SU-DHL-6 (cell line): Measurements from ENCODE around the gene DNAAF3.
A peak's percentile ranks its signal among the peaks of the same experiment; 100 is the strongest.

ENCODE experiments used
- H2AFZ ChIP-seq: fragments of 200-600 bp; sonication (generic); 2 replicates; pipeline ENCODE4 v1.6.1; 2014; ENCODE audit warnings: low read depth, mild to moderate bottlenecking, moderate library complexity, mixed read lengths, antibody characterized with exemption, low read length; ENCODE audit not compliant: severe bottlenecking
- H3F3A ChIP-seq: fragments of 200-600 bp; shearing (Covaris generic); 2 replicates; pipeline ENCODE4 v1.6.0; 2016; ENCODE audit warnings: antibody characterized with exemption, mild to moderate bottlenecking; ENCODE audit not compliant: insufficient read depth
- H3K27ac ChIP-seq: fragments of 200-600 bp; sonication (generic); 2 replicates; pipeline ENCODE4 v1.5.1; 2016; ENCODE audit warnings: low read depth, mild to moderate bottlenecking, low read length, moderate library complexity, mixed read lengths
- H3K27me3 ChIP-seq: fragments of 200-600 bp; sonication (generic), shearing (Covaris generic); 2 replicates; pipeline ENCODE4 v1.6.0; 2014; ENCODE audit warnings: mild to moderate bottlenecking, low read length
- H3K36me3 ChIP-seq: fragments of 200-600 bp; sonication (generic); 2 replicates; pipeline ENCODE4 v1.6.1; 2014; ENCODE audit warnings: mild to moderate bottlenecking, low read length, mixed read lengths
- H3K4me2 ChIP-seq: fragments of 300-600, 200-600 bp; shearing (Covaris generic), sonication (generic); 2 replicates; pipeline ENCODE4 v1.6.0; 2014; ENCODE audit warnings: low read length, low read depth, mild to moderate bottlenecking; ENCODE audit not compliant: poor library complexity, severe bottlenecking
- H3K4me3 ChIP-seq: fragments of 200-600 bp; sonication (generic); 2 replicates; pipeline ENCODE4 v1.5.1; 2014; ENCODE audit warnings: antibody characterized with exemption, low read length, mild to moderate bottlenecking, mixed read lengths; ENCODE audit not compliant: insufficient read depth, poor library complexity, severe bottlenecking
- H3K79me2 ChIP-seq: fragments of 200-600 bp; sonication (generic); 2 replicates; pipeline ENCODE4 v1.6.1; 2014; ENCODE audit warnings: mild to moderate bottlenecking, low read length, moderate library complexity; ENCODE audit not compliant: insufficient read depth
- H3K9ac ChIP-seq: fragments of 200-600 bp; sonication (generic); 2 replicates; pipeline ENCODE4 v1.7.0; 2014; ENCODE audit warnings: mild to moderate bottlenecking, low read length
- H3K9me2 ChIP-seq: fragments of 200-600 bp; sonication (generic); replicated peaks from 2 replicates; pipeline ENCODE4 v1.6.1; 2014; ENCODE audit warnings: low read length; ENCODE audit not compliant: insufficient read depth
- H3K9me3 ChIP-seq: fragments of 200-600 bp; sonication (generic); 2 replicates; pipeline ENCODE4 v1.6.1; 2014; ENCODE audit warnings: low read length, mixed read lengths; ENCODE audit not compliant: insufficient read depth
- H4K20me1 ChIP-seq: fragments of 200-600 bp; sonication (generic); 2 replicates; pipeline ENCODE4 v1.6.1; 2014; ENCODE audit warnings: low read depth, mild to moderate bottlenecking, antibody characterized with exemption, low read length, moderate library complexity, mixed read lengths
- CTCF ChIP-seq: fragments of 200-600 bp; sonication (generic); IDR thresholded peaks from one replicate; pipeline ENCODE4 v1.5.1; 2017; ENCODE audit warnings: antibody characterized with exemption, mild to moderate bottlenecking, low read length, moderate library complexity; ENCODE audit not compliant: insufficient read depth, poor library complexity, severe bottlenecking
- EZH2phosphoT487 ChIP-seq: fragments of 200-600 bp; sonication (generic), shearing (Covaris generic); conservative IDR thresholded peaks from 2 replicates; pipeline ENCODE4 v1.6.1; 2018; ENCODE audit warnings: mild to moderate bottlenecking, antibody characterized with exemption, low read length, moderate library complexity, mixed read lengths

Gene DNAAF3

GRCh38 chr19:55131421-55131820 lies 35.0 kb downstream of the DNAAF3 start:
- Histone ChIP-seq H3K4me3 (no peak overlapping the region), H3K9me2 (no peaks in the 10 kb centered on the region), H3K27ac (no peak overlapping the region), H3K9ac (no peak overlapping the region), H3K9me3 (no peaks in the 10 kb centered on the region), H3F3A (no peaks in the 10 kb centered on the region), H3K4me2 (no peak overlapping the region), H3K27me3 (no peaks in the 10 kb centered on the region), H4K20me1 (no peaks in the 10 kb centered on the region), H3K36me3 (no peaks in the 10 kb centered on the region), H2AFZ (no peak overlapping the region), H3K79me2 (no peaks in the 10 kb centered on the region)
- TF ChIP-seq EZH2phosphoT487 = no peak
- no peak for TF ChIP-seq CTCF

- H3K27me3 ChIP-seq = no peaks in the 10 kb centered on the region
- no peak overlapping the region for H3K4me3 ChIP-seq
- H3K4me2 ChIP-seq = no peak overlapping the region
- no peaks in the 10 kb centered on the region for H4K20me1 ChIP-seq
- H3K9me3 ChIP-seq = no peaks in the 10 kb centered on the region
- peaks cover 30% of the 10 kb centered on the region for H3K79me2 ChIP-seq
- no peak overlapping the region for H3K9ac ChIP-seq
- H3K27ac ChIP-seq = no peak overlapping the region
- no peaks in the 10 kb centered on the region for H3K36me3 ChIP-seq
- TF ChIP-seq EZH2phosphoT487 (no peak), CTCF (no peak)
- H2AFZ ChIP-seq = no peak overlapping the region
- H3F3A ChIP-seq = peaks cover 11% of the 10 kb centered on the region
- no peaks in the 10 kb centered on the region for H3K9me2 ChIP-seq
These were observed 47.4 kb downstream of the DNAAF3 start for GRCh38 chr19:55119053-55119452.

GRCh38 chr19:55118401-55118991 lies 47.9 kb downstream of the DNAAF3 start:
- H3K36me3 ChIP-seq = no peaks in the 10 kb centered on the region
- no peaks in the 10 kb centered on the region for H3K9me2 ChIP-seq
- no peaks in the 10 kb centered on the region for H3K27me3 ChIP-seq
- H3K4me2 ChIP-seq = peak overlapping the region; percentile 93
- peak overlapping the region; percentile 72 for H3K4me3 ChIP-seq
- H3K79me2 ChIP-seq = peaks cover 33% of the 10 kb centered on the region
- TF ChIP-seq CTCF (no peak), EZH2phosphoT487 (no peak)
- peak overlapping the region; percentile 42 for H3K27ac ChIP-seq
- peaks cover 14% of the 10 kb centered on the region for H3F3A ChIP-seq
- H2AFZ ChIP-seq = peak overlapping the region; percentile 79
- peak overlapping the region; percentile 64 for H3K9ac ChIP-seq
- no peaks in the 10 kb centered on the region for H3K9me3 ChIP-seq
- no peaks in the 10 kb centered on the region for H4K20me1 ChIP-seq
